MCF 10A (cell line): ENCODE measurements around the gene LRMDA. TPM values are rescaled to one million over a fixed set of nuclear protein-coding genes. Genes with fewer than 3 reads are reported as not detected.

ENCODE experiments used
- BruUV-seq: library from RNA; stranded (reverse); fragments of 400-500 nt; replicated peaks from 2 replicates; lab custom pipeline; 2021; lab: Mats Ljungman, UMichigan
- CTCF ChIA-PET: fragments of 300-600 bp; sonication (Branson Sonifier 250); formaldehyde crosslinking; extraction: SDS; loops from one replicate; lab custom pipeline; 2021; ENCODE audit warnings: antibody characterized with exemption, inconsistent platforms; lab: Yijun Ruan, JAX
- POLR2A ChIA-PET: fragments of 300-600, 350-650 bp; sonication (Branson Sonifier 250); formaldehyde crosslinking; extraction: SDS; loops from one replicate; lab custom pipeline; 2020; ENCODE audit warnings: antibody characterized with exemption, inconsistent platforms; lab: Yijun Ruan, JAX
- DNase-seq: peaks from one replicate; pipeline ENCODE4 v3.0.0-alpha.2; 2018; ENCODE audit not compliant: unreplicated experiment
- H3K27ac Mint-ChIP-seq: one replicate; pipeline ENCODE4 v1.8.0; 2022; ENCODE audit warnings: mild to moderate bottlenecking, low read depth, mixed read lengths; ENCODE audit not compliant: unreplicated experiment
- H3K27me3 Mint-ChIP-seq: one replicate; pipeline ENCODE4 v1.8.0; 2022; ENCODE audit warnings: mixed read lengths; ENCODE audit not compliant: insufficient read depth, unreplicated experiment
- H3K36me3 Mint-ChIP-seq: one replicate; pipeline ENCODE4 v1.8.0; 2022; ENCODE audit warnings: mild to moderate bottlenecking, moderate library complexity, mixed read lengths; ENCODE audit not compliant: insufficient read depth, unreplicated experiment
- H3K4me1 Mint-ChIP-seq: one replicate; pipeline ENCODE4 v1.8.0; 2022; ENCODE audit warnings: mixed read lengths; ENCODE audit not compliant: insufficient read depth, unreplicated experiment
- H3K4me3 Mint-ChIP-seq: one replicate; pipeline ENCODE4 v1.8.0; 2022; ENCODE audit warnings: mild to moderate bottlenecking, moderate library complexity, mixed read lengths; ENCODE audit not compliant: unreplicated experiment
- H3K9me3 Mint-ChIP-seq: one replicate; pipeline ENCODE4 v1.8.0; 2022; ENCODE audit warnings: mixed read lengths; ENCODE audit not compliant: unreplicated experiment
- intact Hi-C: fragments of 100-400 bp; cut with micrococcal nuclease; formaldehyde crosslinking; loops from 2 replicates; pipeline ENCODE4 v1.14.1; 2022
- total RNA-seq: library from RNA; stranded (reverse); gene quantifications from 2 replicates; pipeline ENCODE4 v1.2.3, GENCODE V29; 2022
- TF ChIP-seq, protein P1 (sequence below): fragments of 200-600 bp; IDR thresholded peaks from one replicate; pipeline ENCODE4 v1.8.0; 2022; ENCODE audit warnings: antibody characterized with exemption, mild to moderate bottlenecking; ENCODE audit not compliant: unreplicated experiment

LRMDA gene
- total RNA-seq, 1 experiment from 2014 or later, result not detected

DNA sequence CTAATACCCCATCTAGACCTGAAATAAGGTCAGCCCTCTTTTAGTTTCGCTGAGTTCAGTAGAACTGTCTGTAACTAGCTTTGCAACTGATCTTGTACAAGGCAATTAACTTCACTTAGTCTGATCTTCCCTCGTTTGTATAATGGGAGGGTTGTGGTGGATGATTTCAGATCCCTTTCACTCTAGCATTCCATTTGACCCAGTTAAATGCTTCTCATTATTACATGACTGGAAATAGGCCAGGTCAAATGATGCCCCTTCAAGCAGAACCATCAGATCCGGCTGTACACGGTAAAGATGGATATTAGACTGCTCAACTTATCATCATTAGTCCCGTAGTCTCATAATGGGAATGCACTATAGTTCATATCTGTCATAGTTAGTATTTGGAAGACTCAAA, 1009.0 kb downstream of the LRMDA start:
- no peaks in the 10 kb centered on the region for H3K9me3 Mint-ChIP-seq
- POLR2A ChIA-PET, result no interaction called here
- H3K4me3 Mint-ChIP-seq, result no peak overlapping the region
- H3K27ac Mint-ChIP-seq, result no peak overlapping the region
- no TSS peak for BruUV-seq
- CTCF ChIA-PET, result no interaction called here
- peaks cover 8% of the 10 kb centered on the region for H3K4me1 Mint-ChIP-seq
- no peaks in the 10 kb centered on the region for H3K27me3 Mint-ChIP-seq
- H3K36me3 Mint-ChIP-seq, result peaks cover 4% of the 10 kb centered on the region
- TF ChIP-seq, protein P1, sequence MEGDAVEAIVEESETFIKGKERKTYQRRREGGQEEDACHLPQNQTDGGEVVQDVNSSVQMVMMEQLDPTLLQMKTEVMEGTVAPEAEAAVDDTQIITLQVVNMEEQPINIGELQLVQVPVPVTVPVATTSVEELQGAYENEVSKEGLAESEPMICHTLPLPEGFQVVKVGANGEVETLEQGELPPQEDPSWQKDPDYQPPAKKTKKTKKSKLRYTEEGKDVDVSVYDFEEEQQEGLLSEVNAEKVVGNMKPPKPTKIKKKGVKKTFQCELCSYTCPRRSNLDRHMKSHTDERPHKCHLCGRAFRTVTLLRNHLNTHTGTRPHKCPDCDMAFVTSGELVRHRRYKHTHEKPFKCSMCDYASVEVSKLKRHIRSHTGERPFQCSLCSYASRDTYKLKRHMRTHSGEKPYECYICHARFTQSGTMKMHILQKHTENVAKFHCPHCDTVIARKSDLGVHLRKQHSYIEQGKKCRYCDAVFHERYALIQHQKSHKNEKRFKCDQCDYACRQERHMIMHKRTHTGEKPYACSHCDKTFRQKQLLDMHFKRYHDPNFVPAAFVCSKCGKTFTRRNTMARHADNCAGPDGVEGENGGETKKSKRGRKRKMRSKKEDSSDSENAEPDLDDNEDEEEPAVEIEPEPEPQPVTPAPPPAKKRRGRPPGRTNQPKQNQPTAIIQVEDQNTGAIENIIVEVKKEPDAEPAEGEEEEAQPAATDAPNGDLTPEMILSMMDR, result no peak
- intact Hi-C loops, result no loop called here
- no peak for DNase-seq

DNA sequence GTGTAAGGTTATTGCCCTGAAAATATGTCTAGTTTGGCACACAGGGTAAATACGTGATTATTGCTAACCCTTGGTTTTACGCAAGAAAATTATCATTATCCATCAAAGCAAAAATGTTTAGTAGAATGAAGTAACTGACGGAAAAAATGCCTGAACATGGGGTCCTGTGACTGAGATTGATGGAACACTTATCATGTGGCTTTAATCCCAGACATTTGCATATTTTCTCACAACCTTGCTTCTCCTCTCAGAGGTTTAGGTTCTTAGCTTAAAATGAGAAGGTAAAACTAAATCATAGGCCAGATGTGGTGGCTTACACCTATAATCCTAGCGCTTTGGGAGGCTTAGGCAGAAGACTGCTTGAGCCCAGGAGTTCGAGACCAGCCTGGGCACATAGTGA, 1010.7 kb downstream of the LRMDA start:
- Mint-ChIP-seq H3K27me3 (no peaks in the 10 kb centered on the region), H3K27ac (no peak overlapping the region), H3K9me3 (no peaks in the 10 kb centered on the region), H3K4me1 (peaks cover 8% of the 10 kb centered on the region), H3K4me3 (no peak overlapping the region), H3K36me3 (no peaks in the 10 kb centered on the region)
- POLR2A ChIA-PET, result no interaction called here
- intact Hi-C loops, result no loop called here
- TF ChIP-seq, protein P1, result no peak
- CTCF ChIA-PET, result no interaction called here
- no TSS peak for BruUV-seq
- DNase-seq, result no peak

DNA sequence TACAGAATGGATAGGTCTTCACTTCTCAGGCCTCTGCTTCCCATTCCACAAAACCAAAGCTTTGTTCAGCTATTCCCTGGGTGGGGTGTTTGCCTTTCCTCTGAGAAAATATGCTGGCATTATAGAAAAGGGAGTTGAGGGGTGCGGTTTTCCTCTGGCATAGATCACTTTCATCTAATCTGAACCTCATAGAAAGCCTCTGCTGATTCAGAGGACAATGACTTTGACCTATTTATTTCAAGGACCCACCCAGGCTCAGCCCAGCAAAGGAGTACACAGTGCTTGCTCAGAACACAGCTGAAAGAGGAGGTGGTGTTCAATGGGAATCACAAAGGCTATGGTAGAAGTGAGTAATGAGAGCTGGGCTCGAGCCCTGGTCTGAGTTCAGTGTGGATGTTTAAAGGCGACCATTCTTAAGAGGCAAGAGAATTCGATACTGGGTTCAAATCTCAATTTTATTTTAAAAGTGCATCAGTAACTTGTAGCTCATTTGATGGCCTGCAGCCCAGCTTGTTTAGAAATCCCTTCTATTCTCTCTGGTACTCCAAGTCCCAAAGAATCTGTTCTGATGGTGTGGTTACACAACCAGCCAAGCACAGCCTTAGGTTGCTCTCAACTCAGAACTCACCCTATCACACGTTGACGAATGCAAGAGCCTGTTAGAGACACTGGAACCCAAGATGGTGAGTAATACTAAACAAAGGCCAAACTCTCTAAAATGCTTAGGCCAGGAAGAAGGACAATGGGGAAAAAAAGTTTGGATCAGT, 1012.8 kb downstream of the LRMDA start:
- Mint-ChIP-seq H3K27ac (no peak overlapping the region), H3K36me3 (no peaks in the 10 kb centered on the region), H3K9me3 (no peaks in the 10 kb centered on the region), H3K27me3 (no peaks in the 10 kb centered on the region), H3K4me3 (no peak overlapping the region), H3K4me1 (peaks cover 8% of the 10 kb centered on the region)
- intact Hi-C loops, result no loop called here
- ChIA-PET POLR2A (interaction anchor here (0.7 kb wide), 1 partner anchor 16 kb away, joined by 3 read pairs; no protein-coding TSS in a partner anchor), CTCF (no interaction called here)
- BruUV-seq, result no TSS peak
- DNase-seq, result no peak
- TF ChIP-seq, protein P1, result no peak

DNA sequence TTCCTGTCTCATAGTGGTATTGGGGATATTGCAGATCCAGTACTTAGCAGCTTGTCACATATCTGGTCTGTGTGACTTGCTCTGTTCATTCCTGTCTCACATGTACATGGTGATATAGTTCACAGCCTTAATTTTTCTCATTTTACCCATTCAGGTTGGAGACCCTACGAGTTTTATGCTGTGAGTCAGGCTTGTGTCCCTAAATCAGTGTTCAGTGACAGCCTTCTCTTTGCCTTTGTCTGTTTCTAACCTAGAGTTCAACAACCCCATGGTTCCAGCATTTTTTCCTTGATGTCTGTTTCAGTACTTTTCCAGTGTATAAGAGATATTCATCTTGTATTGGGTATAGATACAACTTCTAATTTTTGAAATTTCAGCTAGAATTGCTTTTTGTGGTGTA, 1016.2 kb downstream of the LRMDA start:
- intact Hi-C loops, result no loop called here
- Mint-ChIP-seq H3K36me3 (no peaks in the 10 kb centered on the region), H3K27ac (no peak overlapping the region), H3K27me3 (no peaks in the 10 kb centered on the region), H3K4me3 (no peak overlapping the region), H3K4me1 (peaks cover 8% of the 10 kb centered on the region), H3K9me3 (no peaks in the 10 kb centered on the region)
- POLR2A ChIA-PET, result no interaction called here
- no peak for DNase-seq
- CTCF ChIA-PET, result no interaction called here
- TF ChIP-seq, protein P1, result no peak
- BruUV-seq, result no TSS peak
